ENCODE measurements around the gene DMRTA1.
"Not testable (repeated sequence)": the region's sequence is repeated elsewhere in the genome, so short reads cannot be mapped to it uniquely, and the experiment has no call there.

Gene DMRTA1

GRCh38 chr9:22463205-22463604 is 16.6 kb downstream of the DMRTA1 start:
- DNase-seq, result no peak

GRCh38 chr9:22469928-22470544 is 23.4 kb downstream of the DMRTA1 start:
- DNase-seq, result no peak

- no peak for DNase-seq
These were observed 34.9 kb downstream of the DMRTA1 start for GRCh38 chr9:22481566-22481965.

- no peak for DNase-seq
These were observed 37.0 kb downstream of the DMRTA1 start for GRCh38 chr9:22483528-22484070.

GRCh38 chr9:22496197-22496596 is 49.6 kb downstream of the DMRTA1 start:
- DNase-seq, result not testable (repeated sequence)
